Transverse colon (tissue), 3 donors: ENCODE data around the gene TMEM131L.

ENCODE experiments used
- POLR2A ChIP-seq: fragments of 450-650 bp; IDR thresholded peaks from one replicate; pipeline ENCODE4 v1.6.1; 2016; ENCODE audit warnings: antibody characterized with exemption, mild to moderate bottlenecking, moderate library complexity
- TF ChIP-seq, protein P1 (sequence below), 5 experiments: fragments of 200-600 bp in 3 of 5; fragments of 450-650 bp in 2 of 5; sonication (generic) in 3 of 5; IDR thresholded peaks; 1 replicate in 2 of 5; 2 replicates in 3 of 5; pipeline ENCODE4 v1.5.1; 2016 to 2017; ENCODE audit warnings: antibody characterized with exemption in 5 of 5, inconsistent platforms in 3 of 5, mild to moderate bottlenecking in 2 of 5, moderate library complexity in 1 of 5

DNA sequence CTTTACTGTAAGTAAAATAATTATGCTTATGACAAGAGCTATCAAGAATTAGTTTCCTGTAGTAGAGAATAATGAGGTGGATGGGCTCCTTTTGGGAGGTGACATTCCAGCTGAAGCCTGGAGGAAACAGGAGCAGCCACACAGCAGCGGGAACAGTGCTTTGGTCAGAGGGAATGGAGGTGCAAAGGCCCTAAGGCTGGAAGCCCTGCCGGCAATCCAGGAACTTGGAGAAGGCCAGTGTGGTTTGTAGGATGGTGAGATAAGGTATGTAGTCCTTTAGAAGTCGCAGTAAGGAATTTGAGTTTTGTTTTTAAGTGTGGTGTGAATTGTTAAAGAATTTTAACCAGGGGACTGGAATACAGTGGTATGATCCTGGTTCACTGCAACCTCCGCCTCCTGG lies 8.1 kb downstream of the TMEM131L start:
- no peak for TF ChIP-seq POLR2A
- TF ChIP-seq, protein P1, sequence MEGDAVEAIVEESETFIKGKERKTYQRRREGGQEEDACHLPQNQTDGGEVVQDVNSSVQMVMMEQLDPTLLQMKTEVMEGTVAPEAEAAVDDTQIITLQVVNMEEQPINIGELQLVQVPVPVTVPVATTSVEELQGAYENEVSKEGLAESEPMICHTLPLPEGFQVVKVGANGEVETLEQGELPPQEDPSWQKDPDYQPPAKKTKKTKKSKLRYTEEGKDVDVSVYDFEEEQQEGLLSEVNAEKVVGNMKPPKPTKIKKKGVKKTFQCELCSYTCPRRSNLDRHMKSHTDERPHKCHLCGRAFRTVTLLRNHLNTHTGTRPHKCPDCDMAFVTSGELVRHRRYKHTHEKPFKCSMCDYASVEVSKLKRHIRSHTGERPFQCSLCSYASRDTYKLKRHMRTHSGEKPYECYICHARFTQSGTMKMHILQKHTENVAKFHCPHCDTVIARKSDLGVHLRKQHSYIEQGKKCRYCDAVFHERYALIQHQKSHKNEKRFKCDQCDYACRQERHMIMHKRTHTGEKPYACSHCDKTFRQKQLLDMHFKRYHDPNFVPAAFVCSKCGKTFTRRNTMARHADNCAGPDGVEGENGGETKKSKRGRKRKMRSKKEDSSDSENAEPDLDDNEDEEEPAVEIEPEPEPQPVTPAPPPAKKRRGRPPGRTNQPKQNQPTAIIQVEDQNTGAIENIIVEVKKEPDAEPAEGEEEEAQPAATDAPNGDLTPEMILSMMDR (IDR thresholded peaks at IDR 0.05), result no peak
